H9 (cell line): Measurements from ENCODE around the gene MST1. TPM values are rescaled to one million over a fixed set of nuclear protein-coding genes. Genes with fewer than 3 reads are reported as not detected.

Experiments
- DNase-seq: peaks from one replicate; pipeline ENCODE4 v3.0.0-alpha.2; 2017
- H2AFZ ChIP-seq: one replicate; pipeline ENCODE4 v1.6.1; 2013; ENCODE audit warnings: mild to moderate bottlenecking, low read length, control low read depth, moderate library complexity
- H2AK5ac ChIP-seq: 2 replicates; pipeline ENCODE4 v1.6.1; 2013; ENCODE audit warnings: low read length, control low read depth, mixed read lengths; ENCODE audit not compliant: insufficient read length
- H2BK120ac ChIP-seq: one replicate; pipeline ENCODE4 v1.6.1; 2013; ENCODE audit warnings: low read depth, mild to moderate bottlenecking, low read length, control low read depth, inconsistent platforms; ENCODE audit not compliant: poor library complexity, severe bottlenecking
- H2BK12ac ChIP-seq: 2 replicates; pipeline ENCODE4 v1.6.1; 2013; ENCODE audit warnings: low read length, control low read depth, mixed read lengths, low read depth; ENCODE audit not compliant: insufficient read length
- H2BK15ac ChIP-seq: 2 replicates; pipeline ENCODE4 v1.6.1; 2013; ENCODE audit warnings: low read depth, low read length, control low read depth
- H2BK20ac ChIP-seq: one replicate; pipeline ENCODE4 v1.6.1; 2013; ENCODE audit warnings: low read depth, mild to moderate bottlenecking, low read length, control low read depth, inconsistent platforms; ENCODE audit not compliant: poor library complexity, severe bottlenecking
- H2BK5ac ChIP-seq: 2 replicates; pipeline ENCODE4 v1.6.1; 2013; ENCODE audit warnings: low read length, control low read depth, mixed read lengths; ENCODE audit not compliant: insufficient read length
- H3K14ac ChIP-seq: 2 replicates; pipeline ENCODE4 v1.6.1; 2013; ENCODE audit warnings: low read length, control low read depth; ENCODE audit not compliant: insufficient read depth
- H3K18ac ChIP-seq: 2 replicates; pipeline ENCODE4 v1.6.1; 2013; ENCODE audit warnings: low read depth, mild to moderate bottlenecking, mixed read lengths, low read length, control low read depth; ENCODE audit not compliant: insufficient read length
- H3K23ac ChIP-seq: 2 replicates; pipeline ENCODE4 v1.6.1; 2013; ENCODE audit warnings: low read length, control low read depth, mixed read lengths, low read depth; ENCODE audit not compliant: insufficient read length
- H3K23me2 ChIP-seq: 2 replicates; pipeline ENCODE4 v1.6.1; 2013; ENCODE audit warnings: low read depth, mild to moderate bottlenecking, mixed read lengths, low read length, control low read depth; ENCODE audit not compliant: insufficient read length, poor library complexity, severe bottlenecking
- H3K27ac ChIP-seq: 2 replicates; pipeline ENCODE4 v1.5.1; 2013; ENCODE audit warnings: low read length, control low read depth, mixed read lengths, low read depth; ENCODE audit not compliant: insufficient read length
- H3K27me3 ChIP-seq: 2 replicates; pipeline ENCODE4 v1.6.1; 2013; ENCODE audit warnings: low read length, control low read depth, inconsistent platforms; ENCODE audit not compliant: insufficient read depth
- H3K4ac ChIP-seq: 2 replicates; pipeline ENCODE4 v1.6.1; 2013; ENCODE audit warnings: low read depth, mild to moderate bottlenecking, control low read depth, inconsistent platforms, low read length, moderate library complexity
- H3K4me1 ChIP-seq: 2 replicates; pipeline ENCODE4 v1.6.1; 2013; ENCODE audit warnings: low read length, control low read depth, inconsistent platforms; ENCODE audit not compliant: insufficient read depth
- H3K4me2 ChIP-seq: 2 replicates; pipeline ENCODE4 v1.6.1; 2013; ENCODE audit warnings: low read length, control low read depth, mixed read lengths; ENCODE audit not compliant: insufficient read length, insufficient read depth
- H3K56ac ChIP-seq: 2 replicates; pipeline ENCODE4 v1.6.1; 2013; ENCODE audit warnings: low read depth, mild to moderate bottlenecking, mixed read lengths, low read length, control low read depth; ENCODE audit not compliant: insufficient read length
- H3K79me1 ChIP-seq: 2 replicates; pipeline ENCODE4 v1.6.1; 2013; ENCODE audit warnings: low read depth, mild to moderate bottlenecking, moderate library complexity, low read length, control low read depth, inconsistent platforms; ENCODE audit not compliant: insufficient read depth, poor library complexity, severe bottlenecking
- H3K79me2 ChIP-seq: 2 replicates; pipeline ENCODE4 v1.6.1; 2013; ENCODE audit warnings: low read length, control low read depth, inconsistent platforms; ENCODE audit not compliant: insufficient read depth
- H3K9ac ChIP-seq: 2 replicates; pipeline ENCODE4 v1.6.1; 2013; ENCODE audit warnings: low read length, control low read depth, mixed read lengths; ENCODE audit not compliant: insufficient read length; ENCODE audit errors: extremely low read depth
- H3K9me3 ChIP-seq: one replicate; pipeline ENCODE4 v1.6.1; 2013; ENCODE audit warnings: low read depth, low read length, inconsistent platforms; ENCODE audit not compliant: control insufficient read depth
- H3T11ph ChIP-seq: one replicate; pipeline ENCODE4 v1.6.1; 2013; ENCODE audit warnings: mild to moderate bottlenecking, low read length, control low read depth, inconsistent platforms
- H4K20me1 ChIP-seq: one replicate; pipeline ENCODE4 v1.6.1; 2013; ENCODE audit not compliant: control insufficient read depth, insufficient read length, insufficient read depth
- H4K5ac ChIP-seq: 2 replicates; pipeline ENCODE4 v1.6.1; 2013; ENCODE audit warnings: low read depth, mild to moderate bottlenecking, mixed read lengths, low read length, control low read depth; ENCODE audit not compliant: insufficient read length
- H4K8ac ChIP-seq: replicated peaks from 2 replicates; pipeline ENCODE4 v1.6.1; 2013; ENCODE audit warnings: low read length, control low read depth, mixed read lengths, low read depth; ENCODE audit not compliant: insufficient read length
- H4K91ac ChIP-seq: 2 replicates; pipeline ENCODE4 v1.6.1; 2013; ENCODE audit warnings: low read depth, mild to moderate bottlenecking, moderate library complexity, mixed read lengths, low read length, control low read depth; ENCODE audit not compliant: insufficient read length
- H3K27ac Mint-ChIP-seq, 3 experiments: 2 replicates in 2 of 3; 3 replicates in 1 of 3; pipeline ENCODE4 v1.8.0; 2020 to 2021; ENCODE audit warnings: mixed read lengths in 3 of 3, mild to moderate bottlenecking in 1 of 3, moderate library complexity in 1 of 3
- H3K27me3 Mint-ChIP-seq: 2 replicates; pipeline ENCODE4 v1.8.0; 2021; ENCODE audit warnings: low read depth, mild to moderate bottlenecking, moderate library complexity, mixed read lengths
- H3K36me3 Mint-ChIP-seq, 3 experiments: 2 replicates in 2 of 3; 3 replicates in 1 of 3; pipeline ENCODE4 v1.8.0; 2020 to 2021; ENCODE audit warnings: low read depth in 3 of 3, mixed read lengths in 3 of 3; ENCODE audit not compliant: insufficient read depth in 1 of 3
- H3K4me1 Mint-ChIP-seq, 2 experiments: 2 replicates each; pipeline ENCODE4 v1.8.0; 2020; ENCODE audit warnings: mixed read lengths in 2 of 2
- H3K4me3 Mint-ChIP-seq, 2 experiments: 2 replicates in 1 of 2; 3 replicates in 1 of 2; pipeline ENCODE4 v1.8.0; 2020 to 2021; ENCODE audit warnings: mild to moderate bottlenecking in 2 of 2, mixed read lengths in 2 of 2, moderate library complexity in 1 of 2
- H3K9me3 Mint-ChIP-seq, 2 experiments: 2 replicates in 1 of 2; 3 replicates in 1 of 2; pipeline ENCODE4 v1.8.0; 2020; ENCODE audit warnings: mild to moderate bottlenecking in 2 of 2, mixed read lengths in 2 of 2, moderate library complexity in 1 of 2
- WGBS: extraction: QIAGEN DNeasy Blood & Tissue Kit; methylation state at CpG from one replicate; pipeline ENCODE4 v1.1.7; 2013; ENCODE audit warnings: missing lambda C conversion rate, low lambda C conversion rate, mixed read lengths; ENCODE audit not compliant: insufficient read length; ENCODE audit errors: extremely low coverage; 5-methylcytosine and 5-hydroxymethylcytosine counted together
- total RNA-seq: library from RNA; stranded (reverse); gene quantifications from 2 replicates; pipeline ENCODE4 v1.2.1, GENCODE V29; 2021
- TF ChIP-seq, protein P1 (sequence below): fragments of 200-600 bp; sonication (generic); conservative IDR thresholded peaks from 3 replicates; pipeline ENCODE4 v1.8.0; 2021; ENCODE audit warnings: antibody characterized with exemption, mild to moderate bottlenecking

Gene MST1
- total RNA-seq, 1 experiment from 2014 or later = 8.9 TPM

DNA sequence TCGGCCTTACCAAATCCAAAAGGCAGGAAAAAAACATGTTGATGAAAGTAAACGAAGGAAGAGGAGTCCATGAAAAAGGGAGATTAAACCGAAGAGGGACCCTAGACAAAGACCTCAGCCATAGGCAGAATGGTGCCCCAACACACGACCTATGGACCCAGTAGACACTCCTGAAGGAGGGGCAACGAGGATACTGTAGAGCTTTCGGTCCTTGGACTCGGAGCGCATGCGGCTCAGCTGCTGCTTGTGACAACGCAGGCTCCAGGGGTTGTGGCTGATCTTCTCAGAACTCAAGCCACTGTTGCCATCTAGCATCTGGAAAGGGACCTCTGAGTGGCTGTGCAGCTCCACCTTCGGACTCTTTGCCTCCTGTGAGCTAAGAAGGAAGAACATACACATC lies 43.3 kb upstream of the MST1 start:
- no peak overlapping the region for H2BK15ac ChIP-seq
- no peak overlapping the region for H3K4me3 Mint-ChIP-seq
- no peak overlapping the region for H3K18ac ChIP-seq
- H4K8ac ChIP-seq = no peak overlapping the region
- H2BK5ac ChIP-seq = no peak overlapping the region
- H3K36me3 Mint-ChIP-seq = peaks cover 17 to 59% (median 57%) of the 10 kb centered on the region in 3 experiments; a peak in 6 of 7 replicates
- H3K56ac ChIP-seq = no peak overlapping the region
- no peaks in the 10 kb centered on the region for H3K4me1 Mint-ChIP-seq
- no peak overlapping the region for H3K27ac ChIP-seq
- WGBS = no CpG with 5 or more reads among the region's 11 CpGs
- no peak overlapping the region for H3K4me2 ChIP-seq
- no peaks in the 10 kb centered on the region for H3K9me3 ChIP-seq
- H3K27ac Mint-ChIP-seq = peak overlapping the region in 1 of 3 experiments; percentile 60; a peak in 1 of 7 replicates
- no peaks in the 10 kb centered on the region; a peak in 1 of 5 replicates for H3K9me3 Mint-ChIP-seq
- H3K23ac ChIP-seq = no peak overlapping the region
- no peaks in the 10 kb centered on the region for H3K4me1 ChIP-seq
- no peak overlapping the region for H3K14ac ChIP-seq
- no peaks in the 10 kb centered on the region for H3K23me2 ChIP-seq
- H2BK120ac ChIP-seq = no peak overlapping the region
- H3K79me1 ChIP-seq = no peaks in the 10 kb centered on the region
- no peak overlapping the region for H3K9ac ChIP-seq
- H4K91ac ChIP-seq = no peak overlapping the region
- DNase-seq = no peak
- no peak overlapping the region for H2AFZ ChIP-seq
- H4K5ac ChIP-seq = no peak overlapping the region
- H3K79me2 ChIP-seq = 0 out of 2 replicates have a peak, but pooled peaks cover 2% of the 10 kb centered on the region
- H3K27me3 ChIP-seq = no peaks in the 10 kb centered on the region; the same call in 1 of the 2 replicates
- H2AK5ac ChIP-seq = no peak overlapping the region
- H2BK20ac ChIP-seq = no peak overlapping the region
- H3K27me3 Mint-ChIP-seq = no peaks in the 10 kb centered on the region
- no peak overlapping the region for H3T11ph ChIP-seq
- no peak overlapping the region for H3K4ac ChIP-seq
- H2BK12ac ChIP-seq = no peak overlapping the region
- TF ChIP-seq, protein P1, sequence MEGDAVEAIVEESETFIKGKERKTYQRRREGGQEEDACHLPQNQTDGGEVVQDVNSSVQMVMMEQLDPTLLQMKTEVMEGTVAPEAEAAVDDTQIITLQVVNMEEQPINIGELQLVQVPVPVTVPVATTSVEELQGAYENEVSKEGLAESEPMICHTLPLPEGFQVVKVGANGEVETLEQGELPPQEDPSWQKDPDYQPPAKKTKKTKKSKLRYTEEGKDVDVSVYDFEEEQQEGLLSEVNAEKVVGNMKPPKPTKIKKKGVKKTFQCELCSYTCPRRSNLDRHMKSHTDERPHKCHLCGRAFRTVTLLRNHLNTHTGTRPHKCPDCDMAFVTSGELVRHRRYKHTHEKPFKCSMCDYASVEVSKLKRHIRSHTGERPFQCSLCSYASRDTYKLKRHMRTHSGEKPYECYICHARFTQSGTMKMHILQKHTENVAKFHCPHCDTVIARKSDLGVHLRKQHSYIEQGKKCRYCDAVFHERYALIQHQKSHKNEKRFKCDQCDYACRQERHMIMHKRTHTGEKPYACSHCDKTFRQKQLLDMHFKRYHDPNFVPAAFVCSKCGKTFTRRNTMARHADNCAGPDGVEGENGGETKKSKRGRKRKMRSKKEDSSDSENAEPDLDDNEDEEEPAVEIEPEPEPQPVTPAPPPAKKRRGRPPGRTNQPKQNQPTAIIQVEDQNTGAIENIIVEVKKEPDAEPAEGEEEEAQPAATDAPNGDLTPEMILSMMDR = no peak
- no peaks in the 10 kb centered on the region for H4K20me1 ChIP-seq
